HG02852 (cell line): ENCODE data around the gene PTPN14.

Experiments
- ATAC-seq: cut with Tn5 transposase; IDR thresholded peaks from one replicate; pipeline ENCODE4 v1.9.1; 2021; ENCODE audit warnings: mild to moderate bottlenecking, moderate library complexity; ENCODE audit not compliant: unreplicated experiment

Gene PTPN14

GRCh38 chr1:214378492-214378891 lies 172.9 kb downstream of the PTPN14 start:
- no peak for ATAC-seq

GRCh38 chr1:214377886-214378285 lies 173.5 kb downstream of the PTPN14 start:
- no peak for ATAC-seq

- no peak for ATAC-seq
Measured at GRCh38 chr1:214377485-214377884, 173.9 kb downstream of the PTPN14 start.

GRCh38 chr1:214372092-214372491 lies 179.3 kb downstream of the PTPN14 start:
- ATAC-seq: no peak

- no peak for ATAC-seq
Measured at GRCh38 chr1:214370615-214371014, 180.8 kb downstream of the PTPN14 start.

- ATAC-seq: no peak
Measured at GRCh38 chr1:214369364-214369763, 182.0 kb downstream of the PTPN14 start.

- ATAC-seq: no peak
Measured at GRCh38 chr1:214367841-214368240, 183.6 kb downstream of the PTPN14 start.

GRCh38 chr1:214364786-214365295 lies 186.6 kb downstream of the PTPN14 start:
- ATAC-seq: no peak

- ATAC-seq: no peak
Measured at GRCh38 chr1:214364386-214364785, 187.0 kb downstream of the PTPN14 start.

GRCh38 chr1:214363386-214363785 lies 188.0 kb downstream of the PTPN14 start:
- ATAC-seq: no peak

GRCh38 chr1:214362188-214362882 lies 189.1 kb downstream of the PTPN14 start:
- ATAC-seq: no peak

GRCh38 chr1:214361636-214362035 lies 189.8 kb downstream of the PTPN14 start:
- ATAC-seq: no peak

GRCh38 chr1:214360525-214361164 lies 190.8 kb downstream of the PTPN14 start:
- ATAC-seq: no peak

GRCh38 chr1:214360116-214360515 lies 191.3 kb downstream of the PTPN14 start:
- ATAC-seq: no peak

GRCh38 chr1:214354440-214355148 lies 196.8 kb downstream of the PTPN14 start:
- no peak for ATAC-seq

GRCh38 chr1:214352838-214353237 lies 198.6 kb downstream of the PTPN14 start:
- no peak for ATAC-seq

- no peak for ATAC-seq
Measured at GRCh38 chr1:214351551-214352277, 199.7 kb downstream of the PTPN14 start.

- no peak for ATAC-seq
Measured at GRCh38 chr1:214349781-214350180, 201.6 kb downstream of the PTPN14 start.

- no peak for ATAC-seq
Measured at GRCh38 chr1:214349008-214349407, 202.4 kb downstream of the PTPN14 start.

- ATAC-seq: no peak
Measured at GRCh38 chr1:214344897-214345296, 206.5 kb downstream of the PTPN14 start.

- ATAC-seq: no peak
Measured at GRCh38 chr1:214342525-214342924, 208.9 kb downstream of the PTPN14 start.
